Panc1 (cell line): Measurements from ENCODE around the gene DDAH1. TPM values are rescaled to one million over a fixed set of nuclear protein-coding genes. Genes with fewer than 3 reads are reported as not detected.

Experiments used
- ATAC-seq: fragments of 200-7000 bp; cut with Tn5 transposase; 2 replicates; pipeline ENCODE4 v1.9.1; 2020; ENCODE audit warnings: mild to moderate bottlenecking, moderate library complexity
- BruUV-seq: library from RNA; stranded (reverse); fragments of 400-500 nt; replicated peaks from 2 replicates; lab custom pipeline; 2021; lab: Mats Ljungman, UMichigan
- CTCF ChIA-PET: fragments of 300-600 bp; sonication (Branson Sonifier 250); formaldehyde crosslinking; loops from one replicate; lab custom pipeline; 2022; ENCODE audit warnings: antibody characterized with exemption; lab: Charles Lee
- POLR2A ChIA-PET: fragments of 300-600 bp; sonication (Branson Sonifier 250); formaldehyde crosslinking; loops from one replicate; lab custom pipeline; 2022; ENCODE audit warnings: antibody characterized with exemption; lab: Charles Lee
- DNase-seq: peaks from one replicate; pipeline ENCODE4 v3.0.0-alpha.2; 2010; ENCODE audit warnings: low read depth, low spot score
- H3K27ac ChIP-seq: 2 replicates; pipeline ENCODE4 v1.5.1; 2011; ENCODE audit warnings: mild to moderate bottlenecking, low read length, inconsistent platforms
- H3K27me3 ChIP-seq: fragments of 200-500 bp; sonication (Bioruptor generic); 2 replicates; pipeline ENCODE4 v1.6.0; 2014; ENCODE audit warnings: low read length, inconsistent platforms; ENCODE audit not compliant: control insufficient read depth, insufficient read depth
- H3K36me3 ChIP-seq: fragments of 200-500 bp; sonication (Bioruptor generic); 2 replicates; pipeline ENCODE4 v1.5.1; 2014; ENCODE audit warnings: inconsistent platforms, mild to moderate bottlenecking, low read length, moderate library complexity; ENCODE audit not compliant: control insufficient read depth, insufficient read depth
- H3K4me1 ChIP-seq: 2 replicates; pipeline ENCODE4 v1.5.1; 2011; ENCODE audit warnings: inconsistent platforms, mild to moderate bottlenecking, low read length, moderate library complexity; ENCODE audit not compliant: control insufficient read depth, insufficient read depth
- H3K4me3 ChIP-seq, 2 experiments: 2 replicates each; pipeline ENCODE4 v1.5.1; 2011 to 2012; ENCODE audit warnings: low read depth in 2 of 2, low read length in 2 of 2, mild to moderate bottlenecking in 2 of 2, inconsistent platforms in 1 of 2, moderate library complexity in 1 of 2
- H3K9me3 ChIP-seq: fragments of 200-500 bp; sonication (Bioruptor generic); 2 replicates; pipeline ENCODE4 v1.5.1; 2014; ENCODE audit warnings: low read depth, mild to moderate bottlenecking, inconsistent platforms, low read length, moderate library complexity; ENCODE audit not compliant: control insufficient read depth, insufficient read depth
- POLR2AphosphoS5 ChIP-seq: IDR thresholded peaks from 2 replicates; pipeline ENCODE4 v1.6.1; 2012; ENCODE audit warnings: mild to moderate bottlenecking, low read depth, low read length, moderate library complexity
- SIN3A ChIP-seq: IDR thresholded peaks from 2 replicates; pipeline ENCODE4 v1.6.1; 2012; ENCODE audit warnings: low read depth, mild to moderate bottlenecking, low read length, moderate library complexity, borderline replicate concordance; ENCODE audit not compliant: insufficient read depth
- TCF7L2 ChIP-seq: IDR thresholded peaks from 2 replicates; pipeline ENCODE4 v1.6.1; 2011; ENCODE audit warnings: mild to moderate bottlenecking, low read depth, low read length, inconsistent platforms
- in situ Hi-C: cut with HindIII; loops from 2 replicates; pipeline ENCODE4 v1.10.0; 2016; ENCODE audit warnings: low sequenced_read_pairs, low pct_unique_long_range_greater_than_20kb
- intact Hi-C: fragments of 100-400 bp; cut with micrococcal nuclease; formaldehyde crosslinking; loops from one replicate; pipeline ENCODE4 v1.10.0; 2022; ENCODE audit not compliant: unreplicated experiment
- total RNA-seq: library from RNA; stranded (reverse); gene quantifications from one replicate; pipeline ENCODE4 v1.2.1, GENCODE V29; 2021; ENCODE audit not compliant: unreplicated experiment
- TF ChIP-seq, protein P1 (sequence below): fragments of 450-650 bp; IDR thresholded peaks from 2 replicates; pipeline ENCODE4 v1.5.1; 2017; ENCODE audit warnings: mild to moderate bottlenecking
- TF ChIP-seq, protein P2 (sequence below), 2 experiments: IDR thresholded peaks; 2 replicates each; pipeline ENCODE4 v1.6.1; 2011 to 2012; ENCODE audit warnings: low read depth in 2 of 2, control low read depth in 1 of 2, low read length in 1 of 2, mild to moderate bottlenecking in 1 of 2, moderate library complexity in 1 of 2; ENCODE audit not compliant: insufficient read depth in 1 of 2

Gene DDAH1
- total RNA-seq, 1 experiment from 2014 or later: 85.4 TPM

DNA sequence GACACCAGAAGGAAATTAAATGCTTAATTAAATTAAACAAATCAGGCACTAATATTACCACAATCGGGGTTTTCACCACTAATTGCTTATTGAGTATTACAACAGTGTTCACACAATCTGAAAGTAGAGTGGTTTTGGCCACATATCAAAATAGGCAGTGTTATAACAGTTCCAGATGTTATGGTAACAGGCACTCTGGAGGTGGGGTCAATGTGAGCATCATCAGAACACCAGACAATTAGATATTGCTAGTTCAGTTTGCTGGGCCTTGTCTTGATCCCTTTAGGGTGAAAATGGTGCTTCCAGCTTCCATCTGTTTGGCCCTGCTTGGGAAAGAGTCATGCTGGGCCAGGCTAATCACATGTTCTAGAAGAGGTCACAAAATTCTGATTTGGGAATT lies 14.5 kb upstream of the DDAH1 start:
- H3K9me3 ChIP-seq: no peaks in the 10 kb centered on the region
- intact Hi-C loops (no loop called here), in situ Hi-C loops (no loop called here)
- H3K36me3 ChIP-seq: no peaks in the 10 kb centered on the region
- TF ChIP-seq, protein P1, sequence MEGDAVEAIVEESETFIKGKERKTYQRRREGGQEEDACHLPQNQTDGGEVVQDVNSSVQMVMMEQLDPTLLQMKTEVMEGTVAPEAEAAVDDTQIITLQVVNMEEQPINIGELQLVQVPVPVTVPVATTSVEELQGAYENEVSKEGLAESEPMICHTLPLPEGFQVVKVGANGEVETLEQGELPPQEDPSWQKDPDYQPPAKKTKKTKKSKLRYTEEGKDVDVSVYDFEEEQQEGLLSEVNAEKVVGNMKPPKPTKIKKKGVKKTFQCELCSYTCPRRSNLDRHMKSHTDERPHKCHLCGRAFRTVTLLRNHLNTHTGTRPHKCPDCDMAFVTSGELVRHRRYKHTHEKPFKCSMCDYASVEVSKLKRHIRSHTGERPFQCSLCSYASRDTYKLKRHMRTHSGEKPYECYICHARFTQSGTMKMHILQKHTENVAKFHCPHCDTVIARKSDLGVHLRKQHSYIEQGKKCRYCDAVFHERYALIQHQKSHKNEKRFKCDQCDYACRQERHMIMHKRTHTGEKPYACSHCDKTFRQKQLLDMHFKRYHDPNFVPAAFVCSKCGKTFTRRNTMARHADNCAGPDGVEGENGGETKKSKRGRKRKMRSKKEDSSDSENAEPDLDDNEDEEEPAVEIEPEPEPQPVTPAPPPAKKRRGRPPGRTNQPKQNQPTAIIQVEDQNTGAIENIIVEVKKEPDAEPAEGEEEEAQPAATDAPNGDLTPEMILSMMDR: no peak
- no peak for TF ChIP-seq POLR2AphosphoS5
- no peak for TF ChIP-seq TCF7L2
- CTCF ChIA-PET: no interaction called here
- H3K27ac ChIP-seq: no peak overlapping the region
- no peak for ATAC-seq
- H3K27me3 ChIP-seq: no peaks in the 10 kb centered on the region
- no TSS peak for BruUV-seq
- DNase-seq: no peak
- POLR2A ChIA-PET: no interaction called here
- no peak overlapping the region for H3K4me3 ChIP-seq
- no peaks in the 10 kb centered on the region for H3K4me1 ChIP-seq

DNA sequence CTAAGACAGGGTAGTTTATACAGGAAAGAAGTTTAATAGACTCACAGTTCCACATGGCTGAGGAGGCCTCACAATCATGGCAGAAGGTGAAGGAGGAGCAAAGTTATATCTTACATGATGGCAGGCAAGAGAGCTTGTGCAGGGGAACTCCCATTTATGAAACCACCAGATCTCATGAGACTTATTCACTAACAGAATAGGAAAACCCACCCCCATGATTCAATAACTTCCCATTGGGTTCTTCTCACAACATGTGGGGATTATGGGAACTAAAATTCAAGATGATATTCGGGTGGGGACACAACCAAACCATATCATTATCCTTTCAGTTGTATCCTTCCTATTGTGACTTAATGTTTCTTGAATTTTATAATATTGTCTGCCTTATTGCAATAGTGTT lies 13.4 kb upstream of the DDAH1 start:
- Histone ChIP-seq H3K27ac (no peak overlapping the region), H3K9me3 (no peaks in the 10 kb centered on the region), H3K4me3 (no peak overlapping the region), H3K4me1 (no peaks in the 10 kb centered on the region), H3K36me3 (no peaks in the 10 kb centered on the region), H3K27me3 (no peaks in the 10 kb centered on the region)
- ChIA-PET CTCF (no interaction called here), POLR2A (interaction anchor here (0.6 kb wide), 2 partner anchors 9 to 363 kb away, joined by 5 to 6 read pairs; no protein-coding TSS in a partner anchor)
- no TSS peak for BruUV-seq
- DNase-seq: no peak
- intact Hi-C loops: loop anchor here (1.0 kb wide), 1 partner anchor 17 kb away; no protein-coding TSS in a partner anchor
- no peak for ATAC-seq
- TF ChIP-seq, protein P1: no peak
- no peak for TF ChIP-seq TCF7L2
- TF ChIP-seq POLR2AphosphoS5: no peak
- TF ChIP-seq, protein P2, sequence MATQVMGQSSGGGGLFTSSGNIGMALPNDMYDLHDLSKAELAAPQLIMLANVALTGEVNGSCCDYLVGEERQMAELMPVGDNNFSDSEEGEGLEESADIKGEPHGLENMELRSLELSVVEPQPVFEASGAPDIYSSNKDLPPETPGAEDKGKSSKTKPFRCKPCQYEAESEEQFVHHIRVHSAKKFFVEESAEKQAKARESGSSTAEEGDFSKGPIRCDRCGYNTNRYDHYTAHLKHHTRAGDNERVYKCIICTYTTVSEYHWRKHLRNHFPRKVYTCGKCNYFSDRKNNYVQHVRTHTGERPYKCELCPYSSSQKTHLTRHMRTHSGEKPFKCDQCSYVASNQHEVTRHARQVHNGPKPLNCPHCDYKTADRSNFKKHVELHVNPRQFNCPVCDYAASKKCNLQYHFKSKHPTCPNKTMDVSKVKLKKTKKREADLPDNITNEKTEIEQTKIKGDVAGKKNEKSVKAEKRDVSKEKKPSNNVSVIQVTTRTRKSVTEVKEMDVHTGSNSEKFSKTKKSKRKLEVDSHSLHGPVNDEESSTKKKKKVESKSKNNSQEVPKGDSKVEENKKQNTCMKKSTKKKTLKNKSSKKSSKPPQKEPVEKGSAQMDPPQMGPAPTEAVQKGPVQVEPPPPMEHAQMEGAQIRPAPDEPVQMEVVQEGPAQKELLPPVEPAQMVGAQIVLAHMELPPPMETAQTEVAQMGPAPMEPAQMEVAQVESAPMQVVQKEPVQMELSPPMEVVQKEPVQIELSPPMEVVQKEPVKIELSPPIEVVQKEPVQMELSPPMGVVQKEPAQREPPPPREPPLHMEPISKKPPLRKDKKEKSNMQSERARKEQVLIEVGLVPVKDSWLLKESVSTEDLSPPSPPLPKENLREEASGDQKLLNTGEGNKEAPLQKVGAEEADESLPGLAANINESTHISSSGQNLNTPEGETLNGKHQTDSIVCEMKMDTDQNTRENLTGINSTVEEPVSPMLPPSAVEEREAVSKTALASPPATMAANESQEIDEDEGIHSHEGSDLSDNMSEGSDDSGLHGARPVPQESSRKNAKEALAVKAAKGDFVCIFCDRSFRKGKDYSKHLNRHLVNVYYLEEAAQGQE (IDR thresholded peaks at IDR 0.05; ENCODE audit: insufficient read depth in 1 of 2, low read depth in 2 of 2, low read length in 1 of 2): no peak
- no peak for TF ChIP-seq SIN3A
- in situ Hi-C loops: no loop called here
